GM18520 (cell line): ENCODE measurements around the gene EPB41L1.

ENCODE experiments used
- ATAC-seq: cut with Tn5 transposase; IDR thresholded peaks from one replicate; pipeline ENCODE4 v1.9.1; 2021; ENCODE audit not compliant: unreplicated experiment

EPB41L1 gene

GRCh38 chr20:36154700-36155628 is at the start of gene EPB41L1:
Gene EPB41L1, plus strand, starts transcription at chr20:36154740. Its CDS starts 19,038 bp downstream, at chr20:36173778.
- ATAC-seq: no peak

- ATAC-seq: no peak
These were observed 49.7 kb upstream of the EPB41L1 start for GRCh38 chr20:36104856-36105255.

GRCh38 chr20:36105711-36106226 is 48.8 kb upstream of the EPB41L1 start:
- ATAC-seq: no peak

- ATAC-seq: no peak
These were observed 47.9 kb upstream of the EPB41L1 start for GRCh38 chr20:36106606-36107005.

GRCh38 chr20:36107881-36108280 is 46.7 kb upstream of the EPB41L1 start:
- no peak for ATAC-seq

- no peak for ATAC-seq
These were observed 45.1 kb upstream of the EPB41L1 start for GRCh38 chr20:36109251-36109947.

- no peak for ATAC-seq
These were observed 43.5 kb upstream of the EPB41L1 start for GRCh38 chr20:36110994-36111393.

GRCh38 chr20:36112112-36112511 is 42.4 kb upstream of the EPB41L1 start:
- no peak for ATAC-seq

- ATAC-seq: no peak
These were observed 41.5 kb upstream of the EPB41L1 start for GRCh38 chr20:36113036-36113435.

GRCh38 chr20:36113566-36114250 is 40.8 kb upstream of the EPB41L1 start:
- ATAC-seq: no peak

- no peak for ATAC-seq
These were observed 39.8 kb upstream of the EPB41L1 start for GRCh38 chr20:36114707-36115106.

GRCh38 chr20:36115925-36116324 is 38.6 kb upstream of the EPB41L1 start:
- ATAC-seq: no peak

GRCh38 chr20:36116807-36117441 is 37.6 kb upstream of the EPB41L1 start:
- ATAC-seq: no peak

- no peak for ATAC-seq
These were observed 36.9 kb upstream of the EPB41L1 start for GRCh38 chr20:36117638-36118037.

GRCh38 chr20:36118371-36118770 is 36.2 kb upstream of the EPB41L1 start:
- no peak for ATAC-seq

GRCh38 chr20:36119537-36119936 is 35.0 kb upstream of the EPB41L1 start:
- ATAC-seq: no peak

- ATAC-seq: no peak
These were observed 34.3 kb upstream of the EPB41L1 start for GRCh38 chr20:36120241-36120640.

GRCh38 chr20:36120991-36121390 is 33.5 kb upstream of the EPB41L1 start:
- ATAC-seq: no peak

- ATAC-seq: no peak
These were observed 32.3 kb upstream of the EPB41L1 start for GRCh38 chr20:36121981-36122930.

GRCh38 chr20:36122931-36123288 is 31.6 kb upstream of the EPB41L1 start:
- no peak for ATAC-seq
